A549 (cell line): Measurements from ENCODE around the gene RPRD2.

Experiments used
- RAD21 ChIP-seq, 2 experiments: fragments of >200 bp in 1 of 2; sonication (Bioruptor Twin) in 1 of 2; formaldehyde crosslinking in 1 of 2; IDR thresholded peaks in 1 of 2; conservative IDR thresholded peaks in 1 of 2; 2 replicates in 1 of 2; 3 replicates in 1 of 2; pipeline ENCODE4 v1.6.1; 2012 to 2018; ENCODE audit warnings: inconsistent platforms in 1 of 2
- USF2 ChIP-seq: fragments of 450-650 bp; IDR thresholded peaks from 2 replicates; pipeline ENCODE4 v1.6.1; 2014; ENCODE audit warnings: antibody characterized with exemption
- ZNF302 ChIP-seq: fragments of 250-450 bp; sonication (Bioruptor Pico); IDR thresholded peaks from 2 replicates; pipeline ENCODE4 v1.9.0; 2021; ENCODE audit warnings: inconsistent platforms, mild to moderate bottlenecking, moderate library complexity

DNA sequence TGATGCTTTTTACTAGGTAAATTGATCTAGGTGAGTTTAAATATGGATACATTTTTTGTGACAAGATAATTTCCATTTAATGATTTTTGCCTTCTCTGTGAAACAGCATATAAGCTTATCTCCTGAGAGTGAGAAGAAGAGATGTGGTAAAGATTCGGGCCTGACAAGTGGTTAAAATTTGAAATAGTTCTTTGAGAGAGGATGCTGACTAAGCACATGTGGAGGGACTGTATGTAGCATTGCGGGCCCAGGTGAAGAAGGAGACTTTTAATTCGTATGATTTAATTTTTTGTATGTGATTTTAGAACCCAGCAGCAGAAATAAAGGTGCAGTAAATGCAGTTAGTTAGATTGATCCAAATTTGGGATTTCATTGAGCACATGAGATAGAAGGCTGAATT is 51.9 kb downstream of the RPRD2 start:
- TF ChIP-seq ZNF302 (no peak), RAD21 (conservative IDR thresholded peaks at IDR 0.05 in 1 of 2, IDR thresholded peaks at IDR 0.05 in 1 of 2) (no peak), USF2 (no peak)
